ENCODE data around the gene ATP9A. TPM values are rescaled to one million over a fixed set of nuclear protein-coding genes. Genes with fewer than 3 reads are reported as not detected.
A peak's percentile ranks its signal among the peaks of the same experiment; 100 is the strongest.

Gene ATP9A
- total RNA-seq, 1 donor from 2014 or later = 18.2 TPM

- Mint-ChIP-seq H3K36me3 (no peaks in the 10 kb centered on the region), H3K4me1 (peaks cover 27% of the 10 kb centered on the region), H3K4me3 (no peak overlapping the region), H3K9me3 (no peaks in the 10 kb centered on the region), H3K27me3 (ENCODE audit: insufficient read depth, low read depth) (peaks cover 3% of the 10 kb centered on the region), H3K27ac (no peak overlapping the region)
- Histone ChIP-seq H3K4me1 (peaks cover 50% of the 10 kb centered on the region), H3K79me2 (ENCODE audit: low read depth) (peaks cover 8% of the 10 kb centered on the region), H3K4me3 (no peak overlapping the region), H2AFZ (replicated peaks) (no peak overlapping the region), H3K4me2 (no peak overlapping the region), H4K20me1 (ENCODE audit: low read depth) (no peaks in the 10 kb centered on the region), H3K36me3 (no peaks in the 10 kb centered on the region), H3K9ac (no peak overlapping the region), H3K9me3 (ENCODE audit: low read depth) (no peaks in the 10 kb centered on the region), H3K27me3 (no peaks in the 10 kb centered on the region), H3F3A (ENCODE audit: low read depth) (peaks cover 51% of the 10 kb centered on the region), H3K27ac (no peak overlapping the region)
- no peak for TF ChIP-seq CTCF (IDR thresholded peaks at IDR 0.05)
- DNase-seq (ENCODE audit: low spot score) = no peak
These were observed 39.6 kb upstream of the ATP9A start for GRCh38 chr20:51807720-51808250.

GRCh38 chr20:51804754-51805153, 36.6 kb upstream of the ATP9A start:
- Mint-ChIP-seq H3K9me3 (no peaks in the 10 kb centered on the region), H3K4me1 (peaks cover 21% of the 10 kb centered on the region), H3K36me3 (no peaks in the 10 kb centered on the region), H3K27me3 (ENCODE audit: insufficient read depth, low read depth) (peaks cover 2% of the 10 kb centered on the region), H3K27ac (no peak overlapping the region), H3K4me3 (no peak overlapping the region)
- H3F3A ChIP-seq (ENCODE audit: low read depth) = peaks cover 49% of the 10 kb centered on the region
- H4K20me1 ChIP-seq (ENCODE audit: low read depth) = peaks cover 4% of the 10 kb centered on the region
- peak overlapping the region; percentile 44 for H3K27ac ChIP-seq
- H3K27me3 ChIP-seq = no peaks in the 10 kb centered on the region
- peaks cover 36% of the 10 kb centered on the region for H3K79me2 ChIP-seq (ENCODE audit: low read depth)
- no peaks in the 10 kb centered on the region for H3K36me3 ChIP-seq
- no peak overlapping the region for H2AFZ ChIP-seq (replicated peaks)
- peak overlapping the region; percentile 42 for H3K4me2 ChIP-seq
- peaks cover 22% of the 10 kb centered on the region for H3K4me1 ChIP-seq
- no peak overlapping the region for H3K9ac ChIP-seq
- no peaks in the 10 kb centered on the region for H3K9me3 ChIP-seq (ENCODE audit: low read depth)
- peak; percentile 20 for DNase-seq (ENCODE audit: low spot score)
- TF ChIP-seq EZH2 (IDR thresholded peaks at IDR 0.05) = no peak
- no peak for TF ChIP-seq CTCF (IDR thresholded peaks at IDR 0.05)
- no peak for TF ChIP-seq EZH2phosphoT487 (IDR thresholded peaks at IDR 0.05)
- H3K4me3 ChIP-seq = no peak overlapping the region

GRCh38 chr20:51803148-51803854, 35.1 kb upstream of the ATP9A start:
- H3K27ac Mint-ChIP-seq = no peak overlapping the region

More at GRCh38 chr20:51803148-51803854, 35.1 kb upstream of the ATP9A start:
- Mint-ChIP-seq H3K36me3 (no peaks in the 10 kb centered on the region), H3K4me3 (peak overlapping the region; percentile 99), H3K9me3 (no peaks in the 10 kb centered on the region), H3K4me1 (peaks cover 34% of the 10 kb centered on the region), H3K27me3 (ENCODE audit: insufficient read depth, low read depth) (peaks cover 2% of the 10 kb centered on the region)
- Histone ChIP-seq H3K27me3 (no peaks in the 10 kb centered on the region), H3K79me2 (ENCODE audit: low read depth) (peaks cover 50% of the 10 kb centered on the region), H3K27ac (no peak overlapping the region), H3K9ac (no peak overlapping the region), H3K36me3 (no peaks in the 10 kb centered on the region), H3F3A (ENCODE audit: low read depth) (peaks cover 57% of the 10 kb centered on the region), H3K9me3 (ENCODE audit: low read depth) (no peaks in the 10 kb centered on the region), H2AFZ (replicated peaks) (peak overlapping the region; percentile 36), H3K4me1 (peaks cover 34% of the 10 kb centered on the region), H3K4me2 (peak overlapping the region; percentile 93), H3K4me3 (peak overlapping the region; percentile 97), H4K20me1 (ENCODE audit: low read depth) (peaks cover 18% of the 10 kb centered on the region)
- no peak for TF ChIP-seq CTCF (IDR thresholded peaks at IDR 0.05)
- TF ChIP-seq EZH2phosphoT487 (IDR thresholded peaks at IDR 0.05) = no peak
- no peak for TF ChIP-seq EZH2 (IDR thresholded peaks at IDR 0.05)
- DNase-seq (ENCODE audit: low spot score) = no peak

Measured in neural progenitor cell (in vitro differentiated cells).